Stimulated activated naive CD8-positive, alpha-beta T cell treated with anti-CD3 and anti-CD28 coated beads, Interleukin-15, amount 100 ng/mL, for 72 hours (primary cell): ENCODE results near the gene YWHAQ.

Experiments
- ATAC-seq: fragments of 150-1000 bp; cut with Tn5 transposase; 2 replicates; pipeline ENCODE4 v1.10.0; 2021; ENCODE audit warnings: mild to moderate bottlenecking, moderate library complexity
- DNase-seq, 2 donors: peaks; one replicate each; pipeline ENCODE4 v3.0.0; 2021 to 2022
- H3K27ac Mint-ChIP-seq, 2 donors: one replicate each; pipeline ENCODE4 v1.8.0; 2022; ENCODE audit warnings: mild to moderate bottlenecking in 2 of 2, mixed read lengths in 2 of 2, moderate library complexity in 2 of 2
- H3K27me3 Mint-ChIP-seq: one replicate; pipeline ENCODE4 v1.8.0; 2022; ENCODE audit warnings: mixed read lengths
- H3K4me1 Mint-ChIP-seq: one replicate; pipeline ENCODE4 v1.8.0; 2022; ENCODE audit warnings: mild to moderate bottlenecking, mixed read lengths
- H3K4me3 Mint-ChIP-seq, 2 donors: one replicate each; pipeline ENCODE4 v1.8.0; 2022; ENCODE audit warnings: mild to moderate bottlenecking in 2 of 2, mixed read lengths in 2 of 2, moderate library complexity in 1 of 2
- H3K9me3 Mint-ChIP-seq, 2 donors: one replicate each; pipeline ENCODE4 v1.8.0; 2022; ENCODE audit warnings: mixed read lengths in 2 of 2

Gene YWHAQ

GRCh38 chr2:9536504-9536903, 94.3 kb downstream of the YWHAQ start:
- Mint-ChIP-seq H3K27ac (no peak overlapping the region), H3K9me3 (no peaks in the 10 kb centered on the region), H3K4me3 (no peak overlapping the region), H3K27me3 (no peaks in the 10 kb centered on the region), H3K4me1 (peaks cover 34% of the 10 kb centered on the region)
- no peak for ATAC-seq
- DNase-seq, result no peak

GRCh38 chr2:9535177-9535576, 95.6 kb downstream of the YWHAQ start:
- Mint-ChIP-seq H3K9me3 (no peaks in the 10 kb centered on the region), H3K27ac (peak overlapping the region in 1 of 2 donors; percentile 23), H3K27me3 (no peaks in the 10 kb centered on the region), H3K4me3 (no peak overlapping the region), H3K4me1 (peaks cover 34% of the 10 kb centered on the region)
- ATAC-seq (no peak), DNase-seq (no peak)
